ENCODE measurements around the gene RXRB.

The RXRB gene

GRCh38 chr6:33192105-33192646 is 8.3 kb downstream of the RXRB start, which contains the start of gene COL11A2:
Gene COL11A2, minus strand, starts transcription at chr6:33192467. Its CDS starts 227 bp downstream, at chr6:33192240.
- TF ChIP-seq, protein P1, sequence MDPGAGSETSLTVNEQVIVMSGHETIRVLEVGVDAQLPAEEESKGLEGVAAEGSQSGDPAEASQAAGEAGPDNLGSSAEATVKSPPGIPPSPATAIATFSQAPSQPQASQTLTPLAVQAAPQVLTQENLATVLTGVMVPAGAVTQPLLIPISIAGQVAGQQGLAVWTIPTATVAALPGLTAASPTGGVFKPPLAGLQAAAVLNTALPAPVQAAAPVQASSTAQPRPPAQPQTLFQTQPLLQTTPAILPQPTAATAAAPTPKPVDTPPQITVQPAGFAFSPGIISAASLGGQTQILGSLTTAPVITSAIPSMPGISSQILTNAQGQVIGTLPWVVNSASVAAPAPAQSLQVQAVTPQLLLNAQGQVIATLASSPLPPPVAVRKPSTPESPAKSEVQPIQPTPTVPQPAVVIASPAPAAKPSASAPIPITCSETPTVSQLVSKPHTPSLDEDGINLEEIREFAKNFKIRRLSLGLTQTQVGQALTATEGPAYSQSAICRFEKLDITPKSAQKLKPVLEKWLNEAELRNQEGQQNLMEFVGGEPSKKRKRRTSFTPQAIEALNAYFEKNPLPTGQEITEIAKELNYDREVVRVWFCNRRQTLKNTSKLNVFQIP (CRISPR knock-in tag; IDR thresholded peaks at IDR 0.05; ENCODE audit: borderline replicate concordance, low read depth), result no peak
- TF ChIP-seq ESRRG (CRISPR knock-in tag; IDR thresholded peaks at IDR 0.05), result no peak
- no peak for TF ChIP-seq ZNF565 (CRISPR knock-in tag; conservative IDR thresholded peaks at IDR 0.05; ENCODE audit: low read depth)
- no peak for TF ChIP-seq ZFP30 (CRISPR knock-in tag; IDR thresholded peaks at IDR 0.05)
- TF ChIP-seq PPARA (CRISPR knock-in tag; IDR thresholded peaks at IDR 0.05; ENCODE audit: borderline replicate concordance), result no peak
- no peak for TF ChIP-seq CSDC2 (CRISPR knock-in tag; IDR thresholded peaks at IDR 0.05)
- no peak for TF ChIP-seq ZC3H10 (CRISPR knock-in tag; IDR thresholded peaks at IDR 0.05)
- TF ChIP-seq TCF4 (CRISPR knock-in tag; IDR thresholded peaks at IDR 0.05; ENCODE audit: borderline replicate concordance), result no peak
- TF ChIP-seq ZNF70 (CRISPR knock-in tag; IDR thresholded peaks at IDR 0.05), result no peak
- TF ChIP-seq BACH2 (CRISPR knock-in tag; IDR thresholded peaks at IDR 0.05; ENCODE audit: borderline replicate concordance), result no peak
- no peak for TF ChIP-seq RARB (CRISPR knock-in tag; IDR thresholded peaks at IDR 0.05)
- ATAC-seq, result peak; percentile 27

DNA sequence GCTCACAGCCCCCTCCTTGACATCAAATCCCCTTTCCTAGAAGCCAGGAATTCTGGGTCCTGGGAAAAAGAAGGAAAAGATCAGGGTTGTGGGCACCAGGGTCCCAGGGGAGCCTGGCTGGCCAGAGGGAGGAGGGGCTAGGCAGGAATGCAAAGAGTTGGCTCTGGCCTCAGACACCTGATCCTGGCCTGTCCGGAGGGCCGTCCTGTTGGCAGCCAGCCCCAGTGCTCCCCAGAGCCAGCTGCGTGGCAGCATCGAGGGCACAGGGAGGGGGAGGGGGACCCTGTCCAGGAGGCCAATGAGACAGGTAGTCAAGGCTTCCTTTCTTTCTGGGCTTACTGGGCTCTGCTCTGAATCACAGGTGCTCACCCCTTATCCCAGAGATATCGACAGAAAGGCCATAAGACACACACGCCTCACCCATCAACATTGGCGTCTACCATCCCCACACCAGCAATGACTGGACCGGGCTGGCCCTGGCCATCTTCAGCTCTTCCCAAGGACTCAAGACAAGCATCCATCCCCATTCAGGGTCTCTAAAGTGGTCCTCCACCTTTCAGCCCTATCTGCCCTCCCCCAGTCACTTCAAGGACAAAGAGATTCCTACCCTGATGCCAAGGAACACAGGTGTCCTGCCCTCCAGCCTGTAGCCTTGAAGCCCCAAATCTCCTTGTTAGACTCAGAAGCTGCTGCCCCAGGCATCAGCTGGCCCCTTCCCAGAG is 8.9 kb downstream of the RXRB start:
- ATAC-seq, result peak; percentile 50
- TF ChIP-seq BACH2 (CRISPR knock-in tag; IDR thresholded peaks at IDR 0.05; ENCODE audit: borderline replicate concordance), result no peak
- no peak for TF ChIP-seq CSRNP3 (CRISPR knock-in tag; IDR thresholded peaks at IDR 0.05)

DNA sequence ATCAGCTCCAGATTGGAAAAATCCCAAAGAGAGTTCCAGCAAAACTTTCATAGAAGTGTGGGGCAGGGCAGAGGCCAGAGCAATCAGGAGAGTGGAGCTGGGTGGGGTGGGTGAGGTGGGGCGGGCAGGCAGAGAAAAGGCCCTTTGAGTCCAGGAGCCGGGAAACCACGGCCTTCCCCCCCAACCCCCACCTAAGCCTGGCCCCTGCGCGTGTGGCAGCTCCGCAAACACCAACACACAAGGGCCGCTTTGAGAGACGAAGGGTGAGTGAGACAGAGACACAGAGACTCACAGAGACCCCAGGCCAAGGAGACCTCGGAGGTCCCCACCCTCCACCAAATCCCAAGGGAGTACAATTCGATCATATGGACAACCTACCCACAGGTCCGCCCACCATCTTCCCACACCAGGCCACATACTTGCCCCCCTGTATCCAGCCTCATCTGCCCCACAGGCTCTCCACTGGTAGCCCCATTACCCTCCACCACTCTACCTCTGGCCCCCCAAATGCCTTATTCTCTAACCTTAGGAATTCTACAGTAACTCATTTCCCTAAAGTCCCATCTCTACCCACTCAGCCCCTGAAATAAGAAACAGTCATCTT is 9.9 kb downstream of the RXRB start:
- ATAC-seq, result no peak
- TF ChIP-seq CSRNP3 (CRISPR knock-in tag; IDR thresholded peaks at IDR 0.05), result no peak
- TF ChIP-seq ZFP30 (CRISPR knock-in tag; IDR thresholded peaks at IDR 0.05), result no peak
- no peak for TF ChIP-seq ESRRG (CRISPR knock-in tag; IDR thresholded peaks at IDR 0.05)
- TF ChIP-seq GLIS3 (CRISPR knock-in tag; IDR thresholded peaks at IDR 0.05), result no peak

- no peak for ATAC-seq
- TF ChIP-seq, protein P1 (CRISPR knock-in tag; IDR thresholded peaks at IDR 0.05; ENCODE audit: borderline replicate concordance, low read depth), result no peak
- TF ChIP-seq ZFP3 (CRISPR knock-in tag; IDR thresholded peaks at IDR 0.05), result no peak
- no peak for TF ChIP-seq ZNF70 (CRISPR knock-in tag; IDR thresholded peaks at IDR 0.05)
- TF ChIP-seq ZNF565 (CRISPR knock-in tag; conservative IDR thresholded peaks at IDR 0.05; ENCODE audit: low read depth), result no peak
- no peak for TF ChIP-seq ZC3H10 (CRISPR knock-in tag; IDR thresholded peaks at IDR 0.05)
- TF ChIP-seq ARNTL (CRISPR knock-in tag; IDR thresholded peaks at IDR 0.05; ENCODE audit: borderline replicate concordance, low read depth), result no peak
- TF ChIP-seq TOX (CRISPR knock-in tag; IDR thresholded peaks at IDR 0.05; ENCODE audit: borderline replicate concordance), result no peak
- TF ChIP-seq CREB5 (CRISPR knock-in tag; IDR thresholded peaks at IDR 0.05; ENCODE audit: low read depth), result no peak
- TF ChIP-seq BACH2 (CRISPR knock-in tag; IDR thresholded peaks at IDR 0.05; ENCODE audit: borderline replicate concordance), result no peak
- TF ChIP-seq ZNF8 (CRISPR knock-in tag; IDR thresholded peaks at IDR 0.05), result no peak
- TF ChIP-seq CSRNP3 (CRISPR knock-in tag; IDR thresholded peaks at IDR 0.05), result no peak
- TF ChIP-seq RARB (CRISPR knock-in tag; IDR thresholded peaks at IDR 0.05), result no peak
- no peak for TF ChIP-seq CSDC2 (CRISPR knock-in tag; IDR thresholded peaks at IDR 0.05)
- TF ChIP-seq, protein P2, sequence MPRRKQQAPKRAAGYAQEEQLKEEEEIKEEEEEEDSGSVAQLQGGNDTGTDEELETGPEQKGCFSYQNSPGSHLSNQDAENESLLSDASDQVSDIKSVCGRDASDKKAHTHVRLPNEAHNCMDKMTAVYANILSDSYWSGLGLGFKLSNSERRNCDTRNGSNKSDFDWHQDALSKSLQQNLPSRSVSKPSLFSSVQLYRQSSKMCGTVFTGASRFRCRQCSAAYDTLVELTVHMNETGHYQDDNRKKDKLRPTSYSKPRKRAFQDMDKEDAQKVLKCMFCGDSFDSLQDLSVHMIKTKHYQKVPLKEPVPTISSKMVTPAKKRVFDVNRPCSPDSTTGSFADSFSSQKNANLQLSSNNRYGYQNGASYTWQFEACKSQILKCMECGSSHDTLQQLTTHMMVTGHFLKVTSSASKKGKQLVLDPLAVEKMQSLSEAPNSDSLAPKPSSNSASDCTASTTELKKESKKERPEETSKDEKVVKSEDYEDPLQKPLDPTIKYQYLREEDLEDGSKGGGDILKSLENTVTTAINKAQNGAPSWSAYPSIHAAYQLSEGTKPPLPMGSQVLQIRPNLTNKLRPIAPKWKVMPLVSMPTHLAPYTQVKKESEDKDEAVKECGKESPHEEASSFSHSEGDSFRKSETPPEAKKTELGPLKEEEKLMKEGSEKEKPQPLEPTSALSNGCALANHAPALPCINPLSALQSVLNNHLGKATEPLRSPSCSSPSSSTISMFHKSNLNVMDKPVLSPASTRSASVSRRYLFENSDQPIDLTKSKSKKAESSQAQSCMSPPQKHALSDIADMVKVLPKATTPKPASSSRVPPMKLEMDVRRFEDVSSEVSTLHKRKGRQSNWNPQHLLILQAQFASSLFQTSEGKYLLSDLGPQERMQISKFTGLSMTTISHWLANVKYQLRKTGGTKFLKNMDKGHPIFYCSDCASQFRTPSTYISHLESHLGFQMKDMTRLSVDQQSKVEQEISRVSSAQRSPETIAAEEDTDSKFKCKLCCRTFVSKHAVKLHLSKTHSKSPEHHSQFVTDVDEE (CRISPR knock-in tag; IDR thresholded peaks at IDR 0.05), result no peak
- TF ChIP-seq GLIS3 (CRISPR knock-in tag; IDR thresholded peaks at IDR 0.05), result no peak
- TF ChIP-seq ZFP30 (CRISPR knock-in tag; IDR thresholded peaks at IDR 0.05), result no peak
Measured at GRCh38 chr6:33189625-33190448, 10.6 kb downstream of the RXRB start.

All from SK-N-SH treated with all-trans-retinoic acid at 6 μM for 48 hours (cell line).